RWPE2 (cell line): ENCODE data around the gene SMYD3.
"Not testable (repeated sequence)": the region's sequence is repeated elsewhere in the genome, so short reads cannot be mapped to it uniquely, and the experiment has no call there.

Experiments
- ATAC-seq: fragments of 200-7000 bp; cut with Tn5 transposase; 3 replicates; pipeline ENCODE4 v1.9.1; 2021; ENCODE audit warnings: low read depth
- DNase-seq: peaks from one replicate; pipeline ENCODE4 v3.0.0-alpha.2; 2020; ENCODE audit warnings: low spot score
- H3K27ac ChIP-seq: fragments of 450-650 bp; 2 replicates; pipeline ENCODE4 v1.5.1; 2017; ENCODE audit warnings: mild to moderate bottlenecking; ENCODE audit not compliant: poor library complexity, severe bottlenecking
- H3K27me3 ChIP-seq: fragments of 250-450 bp; sonication (Bioruptor Pico); 2 replicates; pipeline ENCODE4 v1.5.1; 2021; ENCODE audit warnings: mild to moderate bottlenecking, moderate library complexity; ENCODE audit not compliant: insufficient read depth, poor library complexity, severe bottlenecking
- H3K36me3 ChIP-seq: fragments of 250-450 bp; sonication (Bioruptor Pico); 2 replicates; pipeline ENCODE4 v1.5.1; 2020; ENCODE audit warnings: low read depth, mild to moderate bottlenecking, moderate library complexity
- H3K4me1 ChIP-seq: fragments of 250-450 bp; sonication (Bioruptor Pico); 2 replicates; pipeline ENCODE4 v1.5.1; 2021; ENCODE audit warnings: mild to moderate bottlenecking, moderate library complexity; ENCODE audit not compliant: insufficient read depth, poor library complexity, severe bottlenecking
- H3K4me3 ChIP-seq: fragments of 250-450 bp; sonication (Bioruptor Pico); 2 replicates; pipeline ENCODE4 v1.5.1; 2021; ENCODE audit warnings: mild to moderate bottlenecking, moderate library complexity; ENCODE audit not compliant: severe bottlenecking
- H3K9me3 ChIP-seq: fragments of 250-450 bp; sonication (Bioruptor Pico); 2 replicates; pipeline ENCODE4 v1.5.1; 2021; ENCODE audit warnings: mild to moderate bottlenecking, moderate library complexity; ENCODE audit not compliant: severe bottlenecking
- CTCF ChIP-seq: fragments of 450-650 bp; IDR thresholded peaks from one replicate; pipeline ENCODE4 v1.5.1; 2017; ENCODE audit warnings: mild to moderate bottlenecking, moderate library complexity; ENCODE audit not compliant: poor library complexity, severe bottlenecking

Gene SMYD3

GRCh38 chr1:246365708-246366107 is 141.4 kb downstream of the SMYD3 start:
- DNase-seq (no peak), ATAC-seq (no peak)
- no peak overlapping the region for H3K4me3 ChIP-seq
- H3K27ac ChIP-seq: no peak overlapping the region
- no peaks in the 10 kb centered on the region for H3K36me3 ChIP-seq
- no peaks in the 10 kb centered on the region for H3K9me3 ChIP-seq
- no peaks in the 10 kb centered on the region for H3K27me3 ChIP-seq
- no peak for TF ChIP-seq CTCF
- no peaks in the 10 kb centered on the region for H3K4me1 ChIP-seq

DNA sequence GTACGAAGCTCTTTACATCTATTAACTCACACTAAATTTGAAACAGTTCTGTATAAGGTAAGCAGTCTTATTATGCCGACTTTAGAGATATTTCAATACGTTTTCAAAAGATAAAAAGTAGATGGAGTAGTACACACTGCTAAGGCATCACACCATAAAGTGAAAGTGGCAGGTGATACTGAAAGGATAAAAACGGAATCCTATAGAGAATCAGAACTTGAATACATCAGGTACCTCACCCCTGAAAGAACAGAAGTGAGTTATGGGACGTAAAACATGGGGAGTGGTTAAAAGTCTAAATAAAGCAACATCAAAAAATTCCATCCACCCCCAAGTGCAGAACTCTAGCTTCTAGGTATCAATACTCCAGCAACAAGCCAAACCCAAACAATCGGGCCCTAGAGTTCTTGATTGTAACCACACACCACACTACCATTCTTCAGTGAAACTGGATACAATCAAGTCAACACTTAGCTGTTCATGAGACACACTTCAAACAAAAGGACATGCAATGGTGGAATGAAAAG is 142.6 kb downstream of the SMYD3 start:
- H3K4me1 ChIP-seq: no peaks in the 10 kb centered on the region
- H3K27me3 ChIP-seq: no peaks in the 10 kb centered on the region
- TF ChIP-seq CTCF: no peak
- H3K36me3 ChIP-seq: no peaks in the 10 kb centered on the region
- ATAC-seq (no peak), DNase-seq (no peak)
- H3K9me3 ChIP-seq: no peaks in the 10 kb centered on the region
- no peak overlapping the region for H3K4me3 ChIP-seq
- H3K27ac ChIP-seq: no peak overlapping the region

DNA sequence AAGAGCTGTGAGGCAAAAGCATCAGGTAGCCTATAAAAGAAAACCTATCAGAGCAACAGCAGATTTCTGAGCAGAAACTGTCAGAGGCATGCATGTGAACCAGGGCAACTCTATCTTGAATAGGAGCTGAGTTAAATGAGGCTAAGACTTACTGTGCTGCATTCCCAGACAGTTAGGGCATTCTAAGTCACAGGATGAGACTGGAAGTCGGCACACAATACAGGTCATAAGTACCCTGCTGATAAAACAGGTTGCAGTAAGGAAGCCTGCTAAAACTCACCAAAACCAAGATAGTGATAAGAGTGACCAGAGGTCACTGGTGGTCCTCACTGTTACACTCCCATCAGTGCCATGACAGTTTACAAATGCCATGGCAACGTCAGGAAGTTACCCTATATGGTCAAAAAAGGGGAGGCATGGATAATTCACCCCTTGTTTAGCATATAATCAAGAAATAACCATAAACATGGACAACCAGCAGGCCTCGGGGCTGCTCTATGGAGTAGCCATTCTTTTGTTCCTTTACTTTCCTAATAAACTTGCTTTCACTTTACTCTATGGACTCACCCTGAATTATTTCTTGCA is 150.0 kb downstream of the SMYD3 start:
- not testable (repeated sequence) for DNase-seq, H3K36me3 ChIP-seq, H3K4me1 ChIP-seq, ATAC-seq, H3K27me3 ChIP-seq, H3K4me3 ChIP-seq, H3K27ac ChIP-seq, H3K9me3 ChIP-seq

- Histone ChIP-seq H3K4me1 (no peaks in the 10 kb centered on the region), H3K27me3 (no peaks in the 10 kb centered on the region), H3K4me3 (no peak overlapping the region), H3K9me3 (no peaks in the 10 kb centered on the region), H3K36me3 (no peaks in the 10 kb centered on the region), H3K27ac (no peak overlapping the region)
- TF ChIP-seq CTCF: no peak
- DNase-seq (no peak), ATAC-seq (no peak)
Observed at GRCh38 chr1:246355411-246356230, 151.5 kb downstream of the SMYD3 start.

GRCh38 chr1:246351721-246352120 is 155.4 kb downstream of the SMYD3 start:
- Histone ChIP-seq H3K27ac (no peak overlapping the region), H3K4me1 (no peaks in the 10 kb centered on the region), H3K27me3 (no peaks in the 10 kb centered on the region), H3K4me3 (no peak overlapping the region), H3K36me3 (no peaks in the 10 kb centered on the region), H3K9me3 (no peaks in the 10 kb centered on the region)
- TF ChIP-seq CTCF: no peak
- ATAC-seq: no peak
- DNase-seq: no peak
